ENCODE measurements around the gene MAP3K10. TPM values are rescaled to one million over a fixed set of nuclear protein-coding genes. Genes with fewer than 3 reads are reported as not detected.

Gene MAP3K10
- total and polyA plus RNA-seq, 2 of the 13 experiments (the other 11 are each of a cell fraction or from before 2014, with no cell fraction given), result 3.4 to 5.0 TPM

GRCh38 chr19:40190891-40191835, at the start of gene MAP3K10 (continued):
- TF ChIP-seq ZBTB26 (CRISPR knock-in tag; IDR thresholded peaks at IDR 0.05; ENCODE audit: borderline replicate concordance), result 0 out of 2 replicates have a peak, but pooled peaks have one; percentile 43
- no peak; the same call in 1 of the 2 replicates for TF ChIP-seq ZNF639 (CRISPR knock-in tag; conservative IDR thresholded peaks at IDR 0.05)
- TF ChIP-seq ARID4A (CRISPR knock-in tag; IDR thresholded peaks at IDR 0.05; ENCODE audit: borderline replicate concordance), result peak; percentile 65; the same call in 1 of the 2 replicates
- TF ChIP-seq EP300 (IDR thresholded peaks at IDR 0.05; ENCODE audit: low read depth in 2 of 2, low read length in 2 of 2), result no peak
- TF ChIP-seq EP300 (CRISPR knock-in tag; IDR thresholded peaks at IDR 0.05; ENCODE audit: borderline replicate concordance), result no peak
- no peak for TF ChIP-seq KDM6A (CRISPR knock-in tag; IDR thresholded peaks at IDR 0.05; ENCODE audit: low read depth)
- 0 out of 2 replicates have a peak, but pooled peaks have one; percentile 20 for TF ChIP-seq NFATC3 (CRISPR knock-in tag; IDR thresholded peaks at IDR 0.05)
- TF ChIP-seq KDM2A (CRISPR knock-in tag; IDR thresholded peaks at IDR 0.05; ENCODE audit: borderline replicate concordance, low read depth), result peak; percentile 61; the same call in 1 of the 2 replicates
- TF ChIP-seq NKX3-1 (CRISPR knock-in tag; IDR thresholded peaks at IDR 0.05), result 0 out of 2 replicates have a peak, but pooled peaks have one; percentile 23

All from HepG2 (cell line).